Fibroblast of the aortic adventitia (primary cell): ENCODE measurements around the gene RASSF5. TPM values are rescaled to one million over a fixed set of nuclear protein-coding genes. Genes with fewer than 3 reads are reported as not detected.

Experiments used
- DNase-seq: peaks from one replicate; pipeline ENCODE4 v3.0.0-alpha.2; 2010; ENCODE audit warnings: low read depth
- H3K4me3 ChIP-seq: 2 replicates; pipeline ENCODE4 v1.5.1; 2011; ENCODE audit warnings: low read depth, mild to moderate bottlenecking, control low read depth, low read length, moderate library complexity
- CTCF ChIP-seq: IDR thresholded peaks from 2 replicates; pipeline ENCODE4 v1.5.1; 2011; ENCODE audit warnings: mild to moderate bottlenecking, low read length, control low read depth, inconsistent platforms; ENCODE audit not compliant: insufficient read depth
- total RNA-seq: library from RNA; depleted of rRNA; stranded (reverse); fragments of >200 nt; gene quantifications from 2 replicates; pipeline ENCODE4 v1.2.3, GENCODE V29; 2012; ENCODE audit warnings: low replicate concordance

Gene RASSF5
- total RNA-seq, 1 donor = 4.1 TPM

GRCh38 chr1:206590025-206590758 lies 82.9 kb downstream of the RASSF5 start:
- TF ChIP-seq CTCF = peak; percentile 33
- DNase-seq = peak; percentile 29
- H3K4me3 ChIP-seq = no peak overlapping the region

- no peak overlapping the region for H3K4me3 ChIP-seq
- peak; percentile 16 for DNase-seq
- TF ChIP-seq CTCF = no peak
These were observed 83.9 kb downstream of the RASSF5 start for GRCh38 chr1:206591226-206591625.

GRCh38 chr1:206591696-206592095 lies 84.4 kb downstream of the RASSF5 start:
- no peak for TF ChIP-seq CTCF
- H3K4me3 ChIP-seq = no peak overlapping the region
- DNase-seq = no peak

- no peak overlapping the region for H3K4me3 ChIP-seq
- DNase-seq = no peak
- TF ChIP-seq CTCF = no peak
These were observed 86.1 kb downstream of the RASSF5 start for GRCh38 chr1:206593351-206593925.

GRCh38 chr1:206595581-206596318 lies 88.4 kb downstream of the RASSF5 start:
- no peak for TF ChIP-seq CTCF

GRCh38 chr1:206596319-206596666 lies 89.0 kb downstream of the RASSF5 start:
- DNase-seq = no peak
- TF ChIP-seq CTCF = no peak
- no peak overlapping the region for H3K4me3 ChIP-seq

More at GRCh38 chr1:206595581-206596318, 88.4 kb downstream of the RASSF5 start:
- no peak overlapping the region for H3K4me3 ChIP-seq
- no peak for DNase-seq
